ENCODE measurements around the gene MUS81. TPM values are rescaled to one million over a fixed set of nuclear protein-coding genes. Genes with fewer than 3 reads are reported as not detected.

MUS81 gene
- total RNA-seq, 1 donor from 2014 or later, result 63.6 TPM

GRCh38 chr11:65817312-65817834 is 42.9 kb upstream of the MUS81 start:
- no peak for TF ChIP-seq CTCF (IDR thresholded peaks at IDR 0.05; ENCODE audit: insufficient read depth, low read length, poor library complexity, severe bottlenecking)
- no peaks in the 10 kb centered on the region for H3K36me3 ChIP-seq (ENCODE audit: control insufficient read depth, insufficient read depth, low read length)
- no peaks in the 10 kb centered on the region for H3K27me3 ChIP-seq (ENCODE audit: control insufficient read depth, insufficient read depth, low read length)
- H3K4me3 ChIP-seq (ENCODE audit: low read depth, low read length), result peak overlapping the region; percentile 61
- no peak for DNase-seq (ENCODE audit: low read depth)

- H3K36me3 ChIP-seq (ENCODE audit: control insufficient read depth, insufficient read depth, low read length), result no peaks in the 10 kb centered on the region
- H3K4me3 ChIP-seq (ENCODE audit: low read depth, low read length), result peak overlapping the region; percentile 61
- peak; percentile 94 for TF ChIP-seq CTCF (IDR thresholded peaks at IDR 0.05; ENCODE audit: insufficient read depth, low read length, poor library complexity, severe bottlenecking)
- no peaks in the 10 kb centered on the region for H3K27me3 ChIP-seq (ENCODE audit: control insufficient read depth, insufficient read depth, low read length)
- DNase-seq (ENCODE audit: low read depth), result peak; percentile 41
Measured at GRCh38 chr11:65817835-65818680, 42.2 kb upstream of the MUS81 start.

- no peaks in the 10 kb centered on the region for H3K36me3 ChIP-seq (ENCODE audit: control insufficient read depth, insufficient read depth, low read length)
- no peak for TF ChIP-seq CTCF (IDR thresholded peaks at IDR 0.05; ENCODE audit: insufficient read depth, low read length, poor library complexity, severe bottlenecking)
- no peak overlapping the region for H3K4me3 ChIP-seq (ENCODE audit: low read depth, low read length)
- H3K27me3 ChIP-seq (ENCODE audit: control insufficient read depth, insufficient read depth, low read length), result no peaks in the 10 kb centered on the region
- no peak for DNase-seq (ENCODE audit: low read depth)
Measured at GRCh38 chr11:65821107-65821506, 39.1 kb upstream of the MUS81 start.

GRCh38 chr11:65822776-65823528 is 37.3 kb upstream of the MUS81 start:
- no peak for TF ChIP-seq CTCF (IDR thresholded peaks at IDR 0.05; ENCODE audit: insufficient read depth, low read length, poor library complexity, severe bottlenecking)
- no peaks in the 10 kb centered on the region for H3K36me3 ChIP-seq (ENCODE audit: control insufficient read depth, insufficient read depth, low read length)
- H3K4me3 ChIP-seq (ENCODE audit: low read depth, low read length), result no peak overlapping the region
- no peaks in the 10 kb centered on the region for H3K27me3 ChIP-seq (ENCODE audit: control insufficient read depth, insufficient read depth, low read length)
- no peak for DNase-seq (ENCODE audit: low read depth)

GRCh38 chr11:65826984-65827735 is 33.1 kb upstream of the MUS81 start:
- H3K36me3 ChIP-seq (ENCODE audit: control insufficient read depth, insufficient read depth, low read length), result no peaks in the 10 kb centered on the region
- TF ChIP-seq CTCF (IDR thresholded peaks at IDR 0.05; ENCODE audit: insufficient read depth, low read length, poor library complexity, severe bottlenecking), result no peak
- peaks cover 6% of the 10 kb centered on the region for H3K27me3 ChIP-seq (ENCODE audit: control insufficient read depth, insufficient read depth, low read length)
- DNase-seq (ENCODE audit: low read depth), result no peak
- H3K4me3 ChIP-seq (ENCODE audit: low read depth, low read length), result no peak overlapping the region
